Measurements from ENCODE around the gene SRGN. TPM values are rescaled to one million over a fixed set of nuclear protein-coding genes. Genes with fewer than 3 reads are reported as not detected.

The SRGN gene
- total RNA-seq, 2 donors from 2014 or later, result 29.1 to 44.3 TPM

DNA sequence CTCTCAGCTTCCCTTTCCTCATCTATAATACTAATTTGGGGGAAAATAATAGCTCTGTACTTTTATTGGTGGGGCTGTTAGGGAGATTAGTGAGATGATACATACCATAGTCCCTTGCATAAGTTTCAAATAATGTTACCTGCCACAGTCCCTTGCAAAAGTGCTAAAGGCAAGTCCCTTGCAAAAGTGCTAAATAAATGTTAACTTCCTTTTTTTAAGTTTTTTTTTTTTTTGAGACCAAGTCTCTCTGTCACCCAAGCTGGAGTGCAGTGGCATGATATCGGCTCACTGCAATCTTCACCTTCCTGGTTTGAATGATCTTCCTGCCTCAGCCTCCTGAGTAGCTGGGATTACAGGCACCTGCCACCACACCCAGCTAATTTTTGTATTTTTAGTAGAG is 43.4 kb upstream of the SRGN start:
- 96% methylated on average over 1 of the region's 1 CpG for WGBS
- H3K4me3 ChIP-seq, result no peak overlapping the region
- intact Hi-C loops (cut with DNase I), result no loop called here
- H3K4me1 ChIP-seq (replicated peaks), result no peaks in the 10 kb centered on the region
- DNase-seq (ENCODE audit: low spot score), result no peak
- TF ChIP-seq POLR2A (IDR thresholded peaks at IDR 0.05), result no peak
- no peaks in the 10 kb centered on the region for H3K36me3 ChIP-seq
- H3K9me3 ChIP-seq, result no peaks in the 10 kb centered on the region
- H3K27ac ChIP-seq, result no peak overlapping the region
- no peaks in the 10 kb centered on the region for H3K27me3 ChIP-seq (replicated peaks; ENCODE audit: insufficient read depth)

DNA sequence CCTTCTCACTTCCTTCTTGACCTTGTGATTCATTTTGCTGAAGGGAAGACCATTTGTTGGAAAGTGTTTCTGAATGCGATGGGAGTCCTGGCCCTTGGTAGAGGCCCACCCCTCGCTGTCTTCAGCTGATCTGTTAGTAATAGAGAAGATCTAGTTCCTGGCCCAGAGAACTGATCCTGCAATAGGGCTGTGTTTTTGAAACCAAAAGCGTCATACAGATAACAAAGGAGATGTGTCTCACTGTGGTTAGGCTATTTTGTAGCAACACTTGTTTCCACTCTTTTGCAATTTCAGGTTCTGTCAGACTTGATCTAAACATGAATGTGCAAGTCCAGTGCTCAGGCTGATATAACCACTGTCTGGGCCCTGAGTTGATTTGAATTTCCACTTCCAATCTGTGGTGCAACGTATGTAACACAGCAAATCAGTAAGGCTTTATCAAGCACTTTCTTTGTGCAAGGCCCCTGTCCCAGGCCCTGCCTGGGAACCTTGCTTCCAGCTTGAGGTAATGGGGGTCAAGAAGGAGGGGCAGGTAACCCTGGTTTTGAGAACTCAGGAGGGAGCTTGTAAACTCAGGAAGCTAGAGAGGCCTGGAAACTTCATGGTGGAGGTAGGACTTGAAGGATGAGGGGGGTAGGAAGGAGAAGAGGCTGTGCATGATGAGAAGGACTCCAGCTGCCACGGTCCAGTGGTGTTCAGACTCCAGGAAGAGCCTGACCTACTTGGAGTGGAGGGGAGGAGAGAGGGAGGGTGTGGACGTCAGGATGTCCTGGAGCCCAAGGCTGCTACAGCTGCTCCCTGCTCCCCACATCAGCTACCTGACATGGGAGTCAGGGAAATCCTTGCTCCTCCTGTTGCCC is 42.2 kb upstream of the SRGN start:
- no peak for DNase-seq (ENCODE audit: low spot score)
- Histone ChIP-seq H3K27me3 (replicated peaks; ENCODE audit: insufficient read depth) (no peaks in the 10 kb centered on the region), H3K27ac (peak overlapping the region in 1 of 2 donors; percentile 26), H3K9me3 (no peaks in the 10 kb centered on the region), H3K36me3 (no peaks in the 10 kb centered on the region), H3K4me1 (replicated peaks) (no peaks in the 10 kb centered on the region), H3K4me3 (no peak overlapping the region)
- intact Hi-C loops (cut with DNase I), result no loop called here
- TF ChIP-seq POLR2AphosphoS5 (IDR thresholded peaks at IDR 0.05), result no peak
- TF ChIP-seq POLR2A (IDR thresholded peaks at IDR 0.05), result no peak
- TF ChIP-seq, protein P1, sequence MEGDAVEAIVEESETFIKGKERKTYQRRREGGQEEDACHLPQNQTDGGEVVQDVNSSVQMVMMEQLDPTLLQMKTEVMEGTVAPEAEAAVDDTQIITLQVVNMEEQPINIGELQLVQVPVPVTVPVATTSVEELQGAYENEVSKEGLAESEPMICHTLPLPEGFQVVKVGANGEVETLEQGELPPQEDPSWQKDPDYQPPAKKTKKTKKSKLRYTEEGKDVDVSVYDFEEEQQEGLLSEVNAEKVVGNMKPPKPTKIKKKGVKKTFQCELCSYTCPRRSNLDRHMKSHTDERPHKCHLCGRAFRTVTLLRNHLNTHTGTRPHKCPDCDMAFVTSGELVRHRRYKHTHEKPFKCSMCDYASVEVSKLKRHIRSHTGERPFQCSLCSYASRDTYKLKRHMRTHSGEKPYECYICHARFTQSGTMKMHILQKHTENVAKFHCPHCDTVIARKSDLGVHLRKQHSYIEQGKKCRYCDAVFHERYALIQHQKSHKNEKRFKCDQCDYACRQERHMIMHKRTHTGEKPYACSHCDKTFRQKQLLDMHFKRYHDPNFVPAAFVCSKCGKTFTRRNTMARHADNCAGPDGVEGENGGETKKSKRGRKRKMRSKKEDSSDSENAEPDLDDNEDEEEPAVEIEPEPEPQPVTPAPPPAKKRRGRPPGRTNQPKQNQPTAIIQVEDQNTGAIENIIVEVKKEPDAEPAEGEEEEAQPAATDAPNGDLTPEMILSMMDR (IDR thresholded peaks at IDR 0.05), result no peak
- WGBS, result 68% methylated on average over 6 of the region's 6 CpGs

DNA sequence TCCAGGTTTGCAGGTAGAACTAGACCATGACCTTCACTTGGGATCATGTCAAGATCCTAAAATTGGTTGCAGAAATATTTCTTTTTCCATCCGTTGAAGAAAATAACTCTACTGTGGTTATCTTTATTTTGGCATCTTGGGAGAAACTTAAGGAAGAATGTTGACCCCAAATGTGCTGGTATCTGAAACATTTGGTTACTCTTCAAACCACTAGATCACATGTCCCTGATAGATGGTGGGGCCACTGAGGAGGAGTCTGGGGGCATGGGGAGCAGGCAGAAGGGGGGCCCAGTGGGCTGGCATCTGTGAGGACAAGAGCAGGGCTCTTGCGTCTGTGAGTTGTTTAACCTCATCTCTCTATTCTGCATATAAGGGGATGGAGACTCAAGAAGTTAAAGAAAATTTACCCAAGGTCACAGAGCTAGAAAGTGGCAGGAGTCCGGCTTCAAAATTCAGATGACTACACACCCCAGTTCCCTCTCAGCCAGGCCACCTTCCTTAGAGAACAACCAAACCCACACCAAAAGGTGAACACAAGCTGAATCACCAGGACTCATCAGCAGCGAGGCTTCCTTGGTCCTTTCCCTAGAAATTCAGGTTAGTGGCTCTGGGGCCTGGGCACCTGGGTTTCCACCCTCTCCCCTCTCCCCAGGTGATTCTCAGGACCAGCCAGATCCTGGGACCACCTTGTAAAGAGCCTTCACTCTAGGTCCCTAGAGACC is 40.6 kb upstream of the SRGN start:
- intact Hi-C loops (cut with DNase I), result no loop called here
- H3K4me3 ChIP-seq, result no peak overlapping the region
- no peaks in the 10 kb centered on the region for H3K27me3 ChIP-seq (replicated peaks; ENCODE audit: insufficient read depth)
- DNase-seq (ENCODE audit: low spot score), result no peak
- H3K9me3 ChIP-seq, result no peaks in the 10 kb centered on the region
- H3K36me3 ChIP-seq, result no peaks in the 10 kb centered on the region
- no peak overlapping the region for H3K27ac ChIP-seq
- WGBS, result 71% methylated on average over 4 of the region's 4 CpGs
- H3K4me1 ChIP-seq (replicated peaks), result no peaks in the 10 kb centered on the region
- TF ChIP-seq, protein P1 (IDR thresholded peaks at IDR 0.05), result no peak
- TF ChIP-seq POLR2A (IDR thresholded peaks at IDR 0.05), result no peak
- no peak for TF ChIP-seq POLR2AphosphoS5 (IDR thresholded peaks at IDR 0.05)

DNA sequence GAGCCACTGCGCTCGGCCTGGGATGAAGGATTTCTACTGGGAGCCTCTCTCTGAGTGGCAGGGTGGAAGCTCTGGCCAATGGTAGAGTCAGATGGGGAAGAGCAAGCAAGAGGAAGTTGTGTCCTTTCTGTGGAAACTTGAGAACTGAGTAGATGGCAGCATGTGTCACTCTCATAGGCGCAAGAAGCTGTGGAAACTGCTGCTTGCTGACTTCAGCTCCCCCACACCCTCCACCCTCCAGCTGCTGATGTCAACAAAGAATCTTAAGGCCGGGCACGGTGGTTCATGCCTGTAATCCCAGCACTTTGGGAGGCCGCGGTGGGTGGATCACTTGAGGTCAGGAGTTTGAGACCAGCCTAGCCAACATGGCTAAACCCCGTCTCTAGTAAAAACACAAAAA is 39.8 kb upstream of the SRGN start:
- DNase-seq (ENCODE audit: low spot score), result no peak
- WGBS, result 50% methylated on average over 8 of the region's 8 CpGs
- Histone ChIP-seq H3K4me3 (no peak overlapping the region), H3K27ac (no peak overlapping the region), H3K36me3 (no peaks in the 10 kb centered on the region), H3K27me3 (replicated peaks; ENCODE audit: insufficient read depth) (no peaks in the 10 kb centered on the region), H3K4me1 (replicated peaks) (no peaks in the 10 kb centered on the region), H3K9me3 (no peaks in the 10 kb centered on the region)
- intact Hi-C loops (cut with DNase I), result no loop called here
- TF ChIP-seq POLR2AphosphoS5 (IDR thresholded peaks at IDR 0.05), result no peak
- no peak for TF ChIP-seq POLR2A (IDR thresholded peaks at IDR 0.05)
- TF ChIP-seq, protein P1 (IDR thresholded peaks at IDR 0.05), result no peak

DNA sequence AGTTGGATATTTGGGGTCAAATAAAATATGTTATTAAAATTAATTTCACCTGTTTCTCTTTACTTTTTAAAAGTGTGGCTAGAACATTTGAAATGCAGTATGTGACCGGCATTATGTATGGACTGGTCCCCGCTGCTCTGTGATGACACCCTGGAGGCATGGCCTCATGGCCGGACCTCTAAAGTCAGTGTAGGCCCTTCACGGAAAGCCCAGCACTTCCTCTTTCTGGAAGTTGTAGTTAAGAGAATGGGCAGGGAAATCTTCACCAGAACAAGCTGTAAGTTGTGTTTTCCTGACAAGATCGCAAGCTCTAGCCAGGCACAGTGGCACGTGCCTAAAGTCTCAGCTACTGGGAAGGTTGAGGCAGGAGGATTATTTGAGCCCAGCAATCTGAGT is 38.3 kb upstream of the SRGN start:
- Histone ChIP-seq H3K27ac (no peak overlapping the region), H3K36me3 (no peaks in the 10 kb centered on the region), H3K4me1 (replicated peaks) (no peaks in the 10 kb centered on the region), H3K27me3 (replicated peaks; ENCODE audit: insufficient read depth) (no peaks in the 10 kb centered on the region), H3K4me3 (no peak overlapping the region), H3K9me3 (no peaks in the 10 kb centered on the region)
- intact Hi-C loops (cut with DNase I), result no loop called here
- 86% methylated on average over 6 of the region's 6 CpGs for WGBS
- DNase-seq (ENCODE audit: low spot score), result no peak
- TF ChIP-seq POLR2AphosphoS5 (IDR thresholded peaks at IDR 0.05) (no peak), POLR2A (IDR thresholded peaks at IDR 0.05) (no peak)
- TF ChIP-seq, protein P1 (IDR thresholded peaks at IDR 0.05), result no peak
